ENCODE results near the gene TNRC6B.
"Not testable (repeated sequence)": the region's sequence is repeated elsewhere in the genome, so short reads cannot be mapped to it uniquely, and the experiment has no call there.

The TNRC6B gene

DNA sequence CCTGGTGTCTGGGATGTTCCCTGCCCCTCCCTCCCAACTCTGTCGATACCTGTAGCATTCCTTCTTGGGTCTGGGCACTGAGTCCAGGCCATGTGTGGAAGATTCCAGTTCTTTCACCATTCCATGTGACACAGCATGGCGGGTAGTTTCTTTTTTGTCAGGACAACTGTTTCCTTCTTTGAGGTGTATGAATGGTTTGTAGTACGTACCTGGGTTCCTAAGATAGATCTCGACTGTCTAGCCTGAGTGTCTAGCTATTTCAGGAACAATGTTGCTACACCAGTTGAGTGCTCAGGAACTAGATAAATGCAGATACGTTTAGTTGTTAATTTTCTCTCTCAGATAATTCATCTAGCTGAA lies 43.3 kb downstream of the TNRC6B start:
- H3K4me1 ChIP-seq (ENCODE audit: control insufficient read depth in 5 of 5, insufficient read depth in 5 of 5, low read length in 5 of 5) = peaks cover 0 to 28% (median 13%) of the 10 kb centered on the region in 5 donors
- peak overlapping the region; percentile 44 for H3K27ac ChIP-seq (ENCODE audit: low read depth, low read length)
- no peaks in the 10 kb centered on the region for H3K9me3 ChIP-seq (ENCODE audit: control insufficient read depth in 5 of 5, low read length in 5 of 5)
- H3K4me3 ChIP-seq (ENCODE audit: low read depth in 1 of 5, low read length in 5 of 5) = no peak overlapping the region
- no peak overlapping the region for H3K9ac ChIP-seq (ENCODE audit: low read length in 5 of 5)
- no peaks in the 10 kb centered on the region for H3K27me3 ChIP-seq (ENCODE audit: control insufficient read depth in 5 of 5, insufficient read depth in 4 of 5, low read length in 5 of 5)
- peaks cover 0 to under 1% (median 0%) of the 10 kb centered on the region in 5 donors for H3K36me3 ChIP-seq (ENCODE audit: control insufficient read depth in 5 of 5, insufficient read depth in 5 of 5, low read length in 5 of 5)

DNA sequence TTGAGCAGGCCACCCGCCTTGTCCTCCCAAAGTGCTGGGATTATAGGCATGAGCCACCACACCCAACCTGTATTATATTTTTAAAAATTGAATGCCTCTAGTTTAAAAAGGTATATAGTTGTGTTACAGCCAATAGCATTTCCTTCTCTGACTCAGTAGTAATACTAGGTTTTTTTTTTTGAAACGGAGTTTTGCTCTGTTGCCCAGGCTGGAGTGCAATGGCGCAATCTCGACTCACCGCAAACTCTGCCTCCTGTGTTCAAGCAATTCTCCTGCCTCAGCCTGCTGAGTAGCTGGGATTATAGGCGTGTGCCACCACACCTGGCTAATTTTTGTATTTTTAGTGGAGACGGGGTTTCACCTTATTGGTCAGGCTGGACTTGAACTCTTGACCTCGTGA lies 45.3 kb downstream of the TNRC6B start:
- not testable (repeated sequence) for H3K27ac ChIP-seq (ENCODE audit: low read depth, low read length)

DNA sequence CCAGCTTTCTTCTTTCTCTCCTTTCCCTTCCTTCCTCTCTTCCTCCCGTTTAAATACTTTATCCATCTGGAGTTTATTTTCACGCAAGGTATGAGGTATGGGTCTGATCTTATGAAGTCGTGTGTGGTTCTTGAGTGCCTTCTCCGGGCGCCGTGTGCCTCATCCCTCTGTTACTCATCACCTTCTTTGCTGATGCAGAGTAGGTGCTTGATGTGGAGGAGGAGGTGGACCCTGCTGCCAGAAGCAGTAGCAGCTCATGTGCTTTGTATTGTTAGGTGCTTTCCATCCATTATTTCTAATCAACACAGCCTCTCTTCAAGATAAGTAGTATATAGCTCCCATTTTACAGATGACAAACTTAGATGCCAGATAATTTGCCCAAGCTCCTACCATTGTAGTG lies 47.0 kb downstream of the TNRC6B start:
- Histone ChIP-seq H3K27me3 (ENCODE audit: control insufficient read depth in 5 of 5, insufficient read depth in 4 of 5, low read length in 5 of 5) (no peaks in the 10 kb centered on the region), H3K9me3 (ENCODE audit: control insufficient read depth in 5 of 5, low read length in 5 of 5) (no peaks in the 10 kb centered on the region), H3K36me3 (ENCODE audit: control insufficient read depth in 5 of 5, insufficient read depth in 5 of 5, low read length in 5 of 5) (peaks cover 0 to 4% (median 0%) of the 10 kb centered on the region in 5 donors), H3K9ac (ENCODE audit: low read length in 5 of 5) (no peak overlapping the region), H3K4me3 (ENCODE audit: low read depth in 1 of 5, low read length in 5 of 5) (no peak overlapping the region), H3K27ac (ENCODE audit: low read depth, low read length) (no peak overlapping the region), H3K4me1 (ENCODE audit: control insufficient read depth in 5 of 5, insufficient read depth in 5 of 5, low read length in 5 of 5) (peaks cover 0 to 24% (median 10%) of the 10 kb centered on the region in 5 donors)

More for the DNA sequence above, 45.3 kb downstream of the TNRC6B start:
- not testable (repeated sequence) for H3K9me3 ChIP-seq (ENCODE audit: control insufficient read depth in 5 of 5, low read length in 5 of 5); H3K36me3 ChIP-seq (ENCODE audit: control insufficient read depth in 5 of 5, insufficient read depth in 5 of 5, low read length in 5 of 5); H3K4me3 ChIP-seq (ENCODE audit: low read depth in 1 of 5, low read length in 5 of 5); H3K9ac ChIP-seq (ENCODE audit: low read length in 5 of 5); H3K27me3 ChIP-seq (ENCODE audit: control insufficient read depth in 5 of 5, insufficient read depth in 4 of 5, low read length in 5 of 5)
- H3K4me1 ChIP-seq (ENCODE audit: control insufficient read depth in 5 of 5, insufficient read depth in 5 of 5, low read length in 5 of 5) = peaks cover 0 to 25% (median 10%) of the 10 kb centered on the region in 5 donors

DNA sequence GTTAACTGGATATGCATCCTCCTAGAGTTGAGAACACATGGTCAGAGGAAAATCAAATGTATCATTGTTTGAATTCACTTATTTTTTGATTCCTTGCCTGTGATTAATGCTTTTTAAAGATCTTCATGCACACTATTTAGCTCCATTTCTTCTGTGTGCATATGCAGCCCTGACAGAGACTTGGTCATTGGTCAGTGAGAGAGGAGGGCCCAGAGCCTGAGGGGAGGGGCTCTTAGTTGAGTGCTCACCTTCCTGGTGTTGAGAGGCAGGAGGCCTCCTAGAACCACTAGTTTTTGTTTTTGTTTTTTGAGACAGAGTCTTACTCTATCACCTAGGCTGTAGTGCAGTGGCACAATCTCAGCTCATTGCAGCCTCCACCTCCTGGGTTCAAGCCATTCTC lies 48.9 kb downstream of the TNRC6B start:
- Histone ChIP-seq H3K27me3 (ENCODE audit: control insufficient read depth in 5 of 5, insufficient read depth in 4 of 5, low read length in 5 of 5) (no peaks in the 10 kb centered on the region), H3K4me1 (ENCODE audit: control insufficient read depth in 5 of 5, insufficient read depth in 5 of 5, low read length in 5 of 5) (peaks cover 0 to 5% (median 0%) of the 10 kb centered on the region in 5 donors)

DNA sequence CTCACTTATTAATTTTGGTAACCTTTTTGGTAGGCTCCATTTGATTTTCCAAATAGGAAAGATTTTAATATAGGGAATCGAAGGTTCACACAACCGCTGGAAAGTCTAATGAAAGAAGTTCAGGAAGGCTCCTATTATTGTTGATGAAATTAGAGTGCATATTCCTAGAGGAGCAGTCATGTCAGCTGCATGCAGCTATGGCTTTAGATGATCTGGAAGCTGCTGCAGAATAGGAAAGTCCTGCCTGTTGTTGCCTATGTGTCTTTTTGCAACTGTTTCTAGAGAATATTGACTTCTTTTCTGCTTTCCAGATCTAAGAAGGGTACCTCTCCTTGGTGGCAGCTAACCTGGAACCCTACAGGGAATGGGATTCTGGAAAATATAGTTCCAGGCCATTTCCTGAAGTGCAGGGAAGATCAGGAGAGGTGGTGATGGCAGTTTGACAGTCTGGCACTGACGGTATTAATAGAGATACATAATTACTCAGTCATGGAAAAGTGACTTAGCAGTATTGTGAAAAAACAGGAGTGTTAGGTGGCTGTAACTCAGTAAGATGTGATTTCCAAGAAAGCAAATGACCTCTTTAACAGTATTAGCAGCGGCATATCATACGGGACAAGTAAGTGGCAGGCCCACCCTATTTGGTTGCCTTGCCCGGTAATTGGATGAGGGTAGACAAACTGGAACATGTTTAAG lies 54.0 kb downstream of the TNRC6B start:
- Histone ChIP-seq H3K27ac (ENCODE audit: low read depth, low read length) (no peak overlapping the region), H3K9ac (ENCODE audit: low read length in 5 of 5) (no peak overlapping the region), H3K4me1 (ENCODE audit: control insufficient read depth in 5 of 5, insufficient read depth in 5 of 5, low read length in 5 of 5) (peaks cover 0 to 7% (median 6%) of the 10 kb centered on the region in 5 donors), H3K36me3 (ENCODE audit: control insufficient read depth in 5 of 5, insufficient read depth in 5 of 5, low read length in 5 of 5) (peaks cover 0 to 17% (median 4%) of the 10 kb centered on the region in 5 donors), H3K4me3 (ENCODE audit: low read depth in 1 of 5, low read length in 5 of 5) (no peak overlapping the region), H3K27me3 (ENCODE audit: control insufficient read depth in 5 of 5, insufficient read depth in 4 of 5, low read length in 5 of 5) (no peaks in the 10 kb centered on the region), H3K9me3 (ENCODE audit: control insufficient read depth in 5 of 5, low read length in 5 of 5) (no peaks in the 10 kb centered on the region)

More for the DNA sequence above, 48.9 kb downstream of the TNRC6B start:
- no peak overlapping the region for H3K4me3 ChIP-seq (ENCODE audit: low read depth in 1 of 5, low read length in 5 of 5)
- no peaks in the 10 kb centered on the region for H3K9me3 ChIP-seq (ENCODE audit: control insufficient read depth in 5 of 5, low read length in 5 of 5)
- no peak overlapping the region for H3K27ac ChIP-seq (ENCODE audit: low read depth, low read length)
- H3K9ac ChIP-seq (ENCODE audit: low read length in 5 of 5) = no peak overlapping the region
- H3K36me3 ChIP-seq (ENCODE audit: control insufficient read depth in 5 of 5, insufficient read depth in 5 of 5, low read length in 5 of 5) = peaks cover 2 to 4% (median 3%) of the 10 kb centered on the region in 5 donors

DNA sequence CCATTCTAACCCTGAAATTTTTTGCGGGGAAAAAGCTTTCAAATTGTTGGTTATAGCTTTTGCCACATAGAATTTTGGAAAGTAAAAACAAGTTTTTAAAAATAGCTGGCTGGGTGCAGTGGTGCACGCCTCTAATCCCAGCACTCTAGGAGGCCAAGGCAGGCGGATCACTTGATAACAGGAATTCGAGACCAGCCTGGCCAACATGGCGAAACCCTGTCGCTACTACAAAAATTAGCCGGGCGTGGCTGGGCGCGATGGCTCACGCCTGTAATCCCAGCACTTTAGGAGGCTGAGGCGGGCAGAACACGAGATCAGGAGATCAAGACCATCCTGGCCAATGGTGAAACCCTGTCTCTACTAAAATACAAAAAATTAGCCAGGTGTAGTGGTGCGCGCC lies 54.9 kb downstream of the TNRC6B start:
- H3K27me3 ChIP-seq (ENCODE audit: control insufficient read depth in 5 of 5, insufficient read depth in 4 of 5, low read length in 5 of 5) = no peaks in the 10 kb centered on the region
- peaks cover 0 to 8% (median 6%) of the 10 kb centered on the region in 5 donors for H3K4me1 ChIP-seq (ENCODE audit: control insufficient read depth in 5 of 5, insufficient read depth in 5 of 5, low read length in 5 of 5)
- no peak overlapping the region for H3K4me3 ChIP-seq (ENCODE audit: low read depth in 1 of 5, low read length in 5 of 5)
- H3K36me3 ChIP-seq (ENCODE audit: control insufficient read depth in 5 of 5, insufficient read depth in 5 of 5, low read length in 5 of 5) = peaks cover 0 to 17% (median 10%) of the 10 kb centered on the region in 5 donors
- H3K9me3 ChIP-seq (ENCODE audit: control insufficient read depth in 5 of 5, low read length in 5 of 5) = no peaks in the 10 kb centered on the region
- no peak overlapping the region for H3K27ac ChIP-seq (ENCODE audit: low read depth, low read length)
- no peak overlapping the region for H3K9ac ChIP-seq (ENCODE audit: low read length in 5 of 5)

DNA sequence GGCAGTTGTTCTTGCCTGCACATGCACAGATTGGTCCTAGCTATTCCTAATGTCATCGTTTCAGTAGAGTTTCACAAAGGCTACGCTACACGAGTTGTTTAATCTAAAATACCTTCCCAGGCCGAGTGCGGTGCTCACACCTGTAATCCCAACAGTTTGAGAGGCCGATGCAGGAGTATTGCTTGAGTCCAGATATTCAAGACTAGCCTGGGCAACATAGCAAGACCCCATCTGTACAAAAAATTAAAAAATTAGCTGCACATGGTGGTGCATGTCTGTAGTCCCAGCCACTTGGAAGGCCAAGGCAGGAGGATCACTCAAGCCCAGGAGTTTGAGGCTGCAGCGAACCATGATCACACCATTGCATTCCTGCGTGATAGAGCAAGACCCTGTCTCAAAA lies 56.2 kb downstream of the TNRC6B start:
- Histone ChIP-seq H3K9me3 (ENCODE audit: control insufficient read depth in 5 of 5, low read length in 5 of 5) (no peaks in the 10 kb centered on the region), H3K36me3 (ENCODE audit: control insufficient read depth in 5 of 5, insufficient read depth in 5 of 5, low read length in 5 of 5) (peaks cover 0 to 17% (median 10%) of the 10 kb centered on the region in 5 donors), H3K9ac (ENCODE audit: low read length in 5 of 5) (no peak overlapping the region), H3K4me3 (ENCODE audit: low read depth in 1 of 5, low read length in 5 of 5) (no peak overlapping the region), H3K27ac (ENCODE audit: low read depth, low read length) (no peak overlapping the region), H3K27me3 (ENCODE audit: control insufficient read depth in 5 of 5, insufficient read depth in 4 of 5, low read length in 5 of 5) (no peaks in the 10 kb centered on the region), H3K4me1 (ENCODE audit: control insufficient read depth in 5 of 5, insufficient read depth in 5 of 5, low read length in 5 of 5) (peaks cover 0 to 20% (median 17%) of the 10 kb centered on the region in 5 donors)

DNA sequence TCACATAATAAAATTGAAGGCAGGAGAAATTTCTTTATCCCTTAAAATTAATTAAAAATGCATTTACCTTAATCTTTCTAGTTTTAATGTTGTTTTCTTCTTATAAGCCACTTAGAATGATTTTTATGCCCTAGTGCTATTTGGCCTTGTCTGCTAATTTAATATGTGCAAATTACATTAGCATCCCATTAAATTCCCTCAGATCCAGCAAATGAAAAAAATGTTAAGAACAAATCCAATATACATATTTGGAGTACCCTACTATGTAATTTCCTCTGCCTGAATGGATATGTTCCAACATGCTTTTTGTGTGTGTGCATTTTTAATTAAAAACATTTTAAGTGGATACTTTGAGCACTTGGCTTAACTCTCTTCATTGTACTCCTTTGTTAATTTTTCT lies 56.9 kb downstream of the TNRC6B start:
- Histone ChIP-seq H3K9me3 (ENCODE audit: control insufficient read depth in 5 of 5, low read length in 5 of 5) (no peaks in the 10 kb centered on the region), H3K27me3 (ENCODE audit: control insufficient read depth in 5 of 5, insufficient read depth in 4 of 5, low read length in 5 of 5) (no peaks in the 10 kb centered on the region), H3K27ac (ENCODE audit: low read depth, low read length) (no peak overlapping the region), H3K4me1 (ENCODE audit: control insufficient read depth in 5 of 5, insufficient read depth in 5 of 5, low read length in 5 of 5) (peaks cover 4 to 27% (median 23%) of the 10 kb centered on the region in 5 donors), H3K36me3 (ENCODE audit: control insufficient read depth in 5 of 5, insufficient read depth in 5 of 5, low read length in 5 of 5) (peaks cover 0 to 17% (median 7%) of the 10 kb centered on the region in 5 donors), H3K4me3 (ENCODE audit: low read depth in 1 of 5, low read length in 5 of 5) (no peak overlapping the region), H3K9ac (ENCODE audit: low read length in 5 of 5) (no peak overlapping the region)

DNA sequence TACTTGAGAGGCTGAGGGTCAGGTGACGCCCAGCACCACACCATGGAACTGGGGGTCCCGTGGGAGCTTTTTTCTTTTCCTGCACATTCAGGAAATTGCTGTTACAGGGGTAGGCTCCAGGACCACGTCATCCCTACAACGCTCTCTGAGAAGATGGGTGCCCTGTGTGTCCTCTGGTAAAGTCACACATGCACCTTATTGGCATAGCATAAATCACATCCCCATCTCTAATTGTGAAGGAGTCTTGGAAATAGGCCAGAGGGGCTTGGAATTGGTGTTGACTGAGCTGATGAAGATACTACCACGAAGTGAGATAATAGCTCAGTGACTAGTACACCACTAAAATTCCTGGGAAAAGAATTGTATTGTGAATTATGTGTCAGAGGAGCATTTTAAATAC lies 57.6 kb downstream of the TNRC6B start:
- peaks cover 4 to 27% (median 23%) of the 10 kb centered on the region in 5 donors for H3K4me1 ChIP-seq (ENCODE audit: control insufficient read depth in 5 of 5, insufficient read depth in 5 of 5, low read length in 5 of 5)
- H3K9me3 ChIP-seq (ENCODE audit: control insufficient read depth in 5 of 5, low read length in 5 of 5) = no peaks in the 10 kb centered on the region
- H3K9ac ChIP-seq (ENCODE audit: low read length in 5 of 5) = no peak overlapping the region
- H3K4me3 ChIP-seq (ENCODE audit: low read depth in 1 of 5, low read length in 5 of 5) = no peak overlapping the region
- H3K36me3 ChIP-seq (ENCODE audit: control insufficient read depth in 5 of 5, insufficient read depth in 5 of 5, low read length in 5 of 5) = peaks cover 0 to 17% (median 7%) of the 10 kb centered on the region in 5 donors
- no peaks in the 10 kb centered on the region for H3K27me3 ChIP-seq (ENCODE audit: control insufficient read depth in 5 of 5, insufficient read depth in 4 of 5, low read length in 5 of 5)
- no peak overlapping the region for H3K27ac ChIP-seq (ENCODE audit: low read depth, low read length)

DNA sequence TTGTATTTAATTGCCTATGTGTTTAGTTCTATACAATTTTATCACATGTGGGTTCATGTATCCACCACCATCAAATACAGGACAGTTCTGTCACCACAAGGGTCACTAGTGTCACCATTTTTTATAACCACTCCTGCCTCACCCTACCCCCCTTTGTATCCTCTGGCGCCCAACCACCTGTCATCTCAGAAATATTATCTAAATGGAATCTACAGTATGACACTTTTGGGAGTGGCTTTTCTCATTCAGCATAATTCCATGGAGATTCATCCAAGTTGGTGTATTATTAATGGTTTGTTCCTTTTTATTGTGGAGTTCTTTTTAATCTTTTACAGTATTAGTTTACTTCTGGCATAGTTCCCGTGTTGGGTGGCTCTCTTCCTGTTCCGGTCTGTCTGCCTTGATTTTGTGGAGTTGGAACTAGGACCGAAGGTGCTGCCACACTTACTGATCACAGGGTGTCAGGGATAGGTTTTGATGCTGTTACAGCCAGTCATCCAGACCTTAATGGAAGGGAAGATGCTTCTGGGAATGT lies 58.5 kb downstream of the TNRC6B start:
- no peaks in the 10 kb centered on the region for H3K9me3 ChIP-seq (ENCODE audit: control insufficient read depth in 5 of 5, low read length in 5 of 5)
- no peak overlapping the region for H3K9ac ChIP-seq (ENCODE audit: low read length in 5 of 5)
- H3K4me1 ChIP-seq (ENCODE audit: control insufficient read depth in 5 of 5, insufficient read depth in 5 of 5, low read length in 5 of 5) = peaks cover 4 to 28% (median 23%) of the 10 kb centered on the region in 5 donors
- H3K27ac ChIP-seq (ENCODE audit: low read depth, low read length) = no peak overlapping the region
- no peaks in the 10 kb centered on the region for H3K27me3 ChIP-seq (ENCODE audit: control insufficient read depth in 5 of 5, insufficient read depth in 4 of 5, low read length in 5 of 5)
- peaks cover 0 to 14% (median 5%) of the 10 kb centered on the region in 5 donors for H3K36me3 ChIP-seq (ENCODE audit: control insufficient read depth in 5 of 5, insufficient read depth in 5 of 5, low read length in 5 of 5)
- H3K4me3 ChIP-seq (ENCODE audit: low read depth in 1 of 5, low read length in 5 of 5) = no peak overlapping the region

Measured in subcutaneous abdominal adipose tissue (tissue), 5 donors.